ENCODE data around the gene UNC119.

Gene UNC119

DNA sequence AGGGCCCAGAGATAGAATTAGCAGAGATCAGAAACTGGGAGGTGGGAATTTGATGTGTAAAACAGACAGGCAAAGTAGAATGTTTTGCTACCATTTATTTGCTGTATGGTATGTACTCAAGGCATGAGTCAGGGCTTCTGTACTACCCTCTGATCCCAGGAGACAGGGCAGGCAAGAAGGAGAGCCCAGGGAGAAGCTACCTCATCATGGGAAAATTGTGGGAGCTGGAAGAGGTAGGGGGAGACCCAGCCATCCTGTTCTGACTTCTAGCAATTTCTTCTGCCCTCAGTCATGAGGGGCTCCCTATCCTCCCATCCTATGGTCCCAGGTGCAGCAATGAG, 20.6 kb upstream of the UNC119 start:
- no peak for DNase-seq (ENCODE audit: low read depth)

DNA sequence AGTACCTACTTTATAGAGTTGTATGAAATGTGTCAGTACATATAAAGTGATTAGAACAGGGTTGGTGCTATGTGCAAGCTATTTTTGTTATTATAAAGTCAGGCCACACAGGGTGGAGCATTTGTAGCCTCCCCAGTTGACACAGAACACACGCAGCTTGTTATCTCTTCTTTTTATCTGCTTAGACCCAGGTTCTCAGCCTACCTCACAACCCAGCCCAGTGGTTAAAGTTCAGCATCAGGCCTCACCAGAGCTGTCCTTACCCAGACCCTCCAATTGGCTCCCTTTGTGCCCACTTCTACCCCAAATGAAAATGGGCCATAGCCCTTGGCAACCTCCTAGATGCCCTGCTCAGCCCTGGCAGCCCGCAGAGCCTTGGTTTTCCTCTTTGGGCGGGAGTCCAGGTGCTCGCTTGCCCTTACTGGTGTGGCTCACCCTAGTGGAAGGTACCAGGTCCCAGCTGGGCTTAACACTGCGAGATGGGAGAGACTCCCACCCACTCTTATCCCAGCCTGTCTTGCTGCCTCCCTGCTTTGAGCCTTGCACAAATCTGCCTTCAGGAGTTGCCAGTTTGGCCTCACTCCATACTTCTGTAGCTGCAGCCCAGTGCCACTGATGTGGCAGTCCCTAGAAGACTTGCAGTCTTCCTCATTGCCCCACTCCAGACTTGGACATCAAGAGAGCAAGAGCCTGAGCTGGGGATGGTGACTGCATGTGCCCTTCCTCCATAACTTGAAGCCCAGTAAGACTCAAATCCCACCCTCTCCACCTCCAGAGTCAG, 20.0 kb upstream of the UNC119 start:
- no peak for DNase-seq (ENCODE audit: low read depth)

DNA sequence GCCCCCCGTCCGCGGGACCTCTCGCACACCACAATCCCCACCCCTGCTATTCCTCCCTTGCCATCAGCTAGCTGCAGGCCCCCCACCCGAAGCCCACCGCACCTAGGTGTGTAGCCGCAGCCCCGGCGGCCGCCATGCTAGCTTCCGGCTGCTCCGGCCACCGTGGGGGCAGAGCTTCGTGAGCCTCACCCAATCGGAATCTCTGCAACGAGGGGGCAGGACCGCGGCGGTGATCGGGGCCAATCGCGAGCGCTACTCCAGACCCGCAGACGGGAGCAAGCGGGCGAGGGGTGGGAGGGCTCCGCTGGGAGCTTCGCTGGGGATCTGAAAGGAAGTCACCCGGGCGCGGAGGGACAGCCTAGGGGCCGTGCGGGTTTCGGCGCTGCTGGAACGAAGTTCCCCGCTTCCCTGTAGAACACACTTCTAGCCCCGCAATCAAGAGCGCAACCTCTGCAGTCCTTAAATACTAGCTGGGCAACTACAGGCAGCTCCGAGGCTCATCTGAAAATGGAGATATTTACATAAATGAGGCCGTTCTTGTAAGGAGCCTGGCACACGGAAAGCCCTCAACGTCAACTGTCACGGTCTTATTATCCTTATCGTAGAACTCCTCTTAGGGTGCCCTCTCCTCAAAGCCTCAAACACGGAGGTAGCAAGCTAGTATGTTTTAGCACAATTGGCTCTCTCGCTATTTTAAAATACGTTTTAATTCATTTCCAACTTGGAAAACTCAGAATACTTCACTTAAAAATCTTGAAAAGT, 19.1 kb upstream of the UNC119 start, which contains the start of gene PIGS:
TSS of gene PIGS (minus strand) at position 164 of the 762 bp plus-strand sequence. CDS start at position 136, 28 bp downstream.
- peak; percentile 79 for DNase-seq (ENCODE audit: low read depth)

DNA sequence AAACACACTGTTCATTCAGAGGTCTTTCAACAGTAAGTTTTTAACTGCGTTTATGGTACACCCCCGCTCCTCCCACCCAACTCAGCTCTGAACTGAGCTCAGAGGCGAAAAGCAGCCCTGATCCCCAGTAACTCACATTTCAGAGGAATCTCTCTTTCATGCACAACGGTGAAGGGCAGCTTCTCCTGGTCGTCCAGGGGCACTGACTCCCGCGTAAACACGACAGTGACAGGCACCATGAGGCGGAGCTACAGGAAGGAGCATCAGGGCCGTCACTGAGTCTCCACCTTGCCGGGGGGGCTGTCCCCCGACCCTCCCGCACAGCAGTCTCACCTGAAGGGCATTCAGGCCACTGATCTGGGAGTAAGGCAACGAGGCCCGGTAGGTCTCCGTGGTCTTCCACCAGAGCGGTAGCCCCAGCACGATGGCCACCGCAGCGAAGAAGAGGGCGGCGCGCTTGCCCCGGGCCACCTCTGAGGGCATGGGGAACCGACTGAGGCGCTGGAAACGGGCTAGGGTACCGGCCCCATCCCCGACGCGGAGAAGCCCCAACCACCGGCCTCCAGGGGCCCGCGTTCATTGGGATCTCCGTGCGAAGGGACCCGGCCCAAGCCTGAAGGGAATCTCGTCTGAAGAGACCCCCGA, 18.4 kb upstream of the UNC119 start:
- DNase-seq (ENCODE audit: low read depth): peak; percentile 32

DNA sequence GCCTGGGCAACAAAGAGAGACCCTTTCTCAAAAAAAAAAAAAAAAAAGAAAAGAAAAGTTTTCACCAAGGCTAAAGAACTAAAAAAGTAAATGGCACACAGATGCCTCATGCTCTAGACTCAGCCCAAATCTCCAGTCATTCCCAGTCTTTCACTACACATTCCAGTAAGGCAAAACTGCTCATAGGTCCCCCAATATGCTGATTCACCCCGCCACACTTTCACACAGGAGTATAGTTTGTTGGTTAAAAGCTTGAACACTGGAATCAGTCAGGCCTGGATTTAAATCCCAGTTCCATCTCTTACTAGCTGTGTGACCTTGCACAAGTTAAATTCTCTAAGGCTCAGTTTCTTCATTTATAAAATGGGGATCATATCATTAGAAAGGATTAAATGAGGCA, 17.0 kb upstream of the UNC119 start:
- DNase-seq (ENCODE audit: low read depth): no peak

DNA sequence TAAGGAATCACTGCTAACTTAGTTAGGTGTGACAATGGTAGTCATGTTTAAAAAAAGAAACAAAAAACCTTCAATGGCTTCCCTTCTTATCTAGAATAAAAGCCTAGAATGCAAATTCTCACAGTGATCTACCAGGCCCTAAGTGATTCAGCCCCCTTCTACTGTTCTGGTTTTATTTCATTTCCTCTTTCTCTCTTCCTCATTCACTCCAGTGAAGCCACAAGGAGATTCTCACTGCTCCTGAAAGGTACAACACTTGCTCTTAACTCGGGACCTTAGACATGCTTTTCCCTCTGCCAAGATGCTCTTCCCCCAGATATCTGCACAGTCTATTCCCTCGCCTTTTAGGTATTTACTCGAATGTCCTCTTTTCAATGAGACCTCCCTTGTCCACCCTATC, 15.2 kb upstream of the UNC119 start:
- no peak for DNase-seq (ENCODE audit: low read depth)

GRCh38 chr17:28563475-28563874, 11.1 kb upstream of the UNC119 start:
- no peak for DNase-seq (ENCODE audit: low read depth)

DNA sequence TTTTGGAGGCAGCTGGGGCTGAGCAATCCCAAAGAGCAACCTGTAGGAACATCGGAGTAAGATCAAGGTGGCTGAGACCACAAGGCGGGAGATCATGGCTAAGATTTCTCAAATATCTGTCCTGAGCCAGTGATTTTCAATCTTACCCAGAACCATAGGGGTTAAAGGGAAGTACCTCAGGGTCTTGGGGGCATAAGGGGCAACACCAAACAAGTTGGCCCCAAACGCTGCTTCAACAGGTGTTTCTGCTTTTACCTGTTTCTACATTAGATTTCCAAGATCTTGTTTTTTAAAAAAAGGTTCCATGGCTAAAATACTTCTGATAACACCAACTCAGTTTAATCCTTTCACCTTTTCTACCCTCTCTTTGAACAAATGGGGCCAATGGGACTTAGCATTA, 2.6 kb upstream of the UNC119 start:
- DNase-seq (ENCODE audit: low read depth): no peak

DNA sequence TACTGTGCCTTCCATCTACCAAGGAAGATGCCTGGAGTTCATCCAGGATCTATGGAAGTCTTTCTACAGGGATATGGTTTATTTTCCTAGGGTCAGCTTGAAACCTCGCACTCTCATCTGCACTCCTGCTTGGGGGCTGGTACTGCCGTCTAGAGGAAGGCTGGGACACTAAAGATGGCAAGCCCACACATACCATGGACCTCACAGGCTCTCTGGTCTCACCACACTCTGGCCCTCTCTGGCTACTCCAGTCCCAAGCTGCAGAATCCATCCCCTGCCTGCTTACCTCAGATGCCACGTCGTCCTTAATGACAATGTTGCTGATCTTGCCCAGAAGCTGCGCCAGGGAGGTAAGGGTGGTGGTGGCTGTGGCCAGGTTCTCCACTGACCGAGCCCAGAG, 2.1 kb upstream of the UNC119 start:
- no peak for DNase-seq (ENCODE audit: low read depth)

DNA sequence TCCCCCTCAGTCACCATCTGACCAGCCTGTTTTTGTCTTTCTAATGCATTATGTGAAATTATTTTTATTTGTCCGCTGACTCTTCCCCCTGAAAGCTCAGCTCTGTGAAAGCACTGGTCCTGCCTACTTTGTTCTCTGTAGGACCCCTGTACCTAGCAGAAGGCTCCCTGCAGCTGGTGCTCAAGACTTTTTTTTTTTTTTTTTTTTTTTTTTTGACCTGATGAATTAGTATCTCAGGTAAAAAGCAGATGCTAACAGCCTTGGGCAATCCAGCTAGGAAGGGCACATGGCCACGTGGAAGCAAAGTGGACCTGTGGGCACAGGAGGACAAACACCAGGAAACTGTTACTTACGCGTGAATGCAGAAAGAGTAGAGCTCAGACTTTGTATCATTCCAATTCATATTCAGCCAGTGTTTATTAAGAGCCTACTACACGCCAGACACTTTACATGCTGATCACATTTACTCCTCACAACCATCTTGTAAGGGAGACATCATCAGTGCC, 629 bp upstream of the UNC119 start:
- no peak for DNase-seq (ENCODE audit: low read depth)

DNA sequence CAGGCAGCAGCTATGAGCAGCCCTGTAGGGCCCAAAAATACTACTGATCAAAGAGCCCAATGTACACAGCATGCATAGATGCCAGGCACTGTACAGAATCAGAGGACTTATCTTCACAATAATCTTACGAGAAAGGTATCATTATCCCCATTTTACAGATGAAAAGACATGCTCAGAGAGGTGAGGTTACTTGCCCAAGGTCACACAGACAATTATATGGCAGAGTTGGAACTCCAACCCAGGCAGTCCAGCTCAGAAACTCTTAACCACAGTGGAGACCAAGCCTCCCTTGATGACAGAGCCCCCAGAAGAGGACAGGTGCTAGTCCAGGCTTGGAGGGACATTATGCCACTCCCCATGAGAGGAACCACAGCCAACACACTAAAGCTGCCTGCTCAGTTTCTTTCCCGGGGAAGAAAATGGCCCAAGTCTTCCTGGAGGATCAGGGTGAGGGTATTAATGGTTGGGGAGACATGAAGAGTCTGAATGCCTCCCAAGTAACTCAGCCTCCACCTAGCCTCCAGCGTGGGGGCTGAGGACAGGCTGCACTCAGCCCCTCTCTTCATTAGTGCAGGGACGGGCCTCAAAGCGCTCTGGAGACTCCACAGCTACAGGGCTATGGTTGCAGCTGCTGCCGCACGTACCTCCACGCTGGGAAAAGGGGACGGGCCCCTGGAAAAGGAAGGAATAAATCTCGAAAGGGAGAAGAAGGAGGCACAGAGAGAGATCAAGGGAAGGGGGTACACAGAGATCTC, 826 bp downstream of the UNC119 start:
- no peak for DNase-seq (ENCODE audit: low read depth)

DNA sequence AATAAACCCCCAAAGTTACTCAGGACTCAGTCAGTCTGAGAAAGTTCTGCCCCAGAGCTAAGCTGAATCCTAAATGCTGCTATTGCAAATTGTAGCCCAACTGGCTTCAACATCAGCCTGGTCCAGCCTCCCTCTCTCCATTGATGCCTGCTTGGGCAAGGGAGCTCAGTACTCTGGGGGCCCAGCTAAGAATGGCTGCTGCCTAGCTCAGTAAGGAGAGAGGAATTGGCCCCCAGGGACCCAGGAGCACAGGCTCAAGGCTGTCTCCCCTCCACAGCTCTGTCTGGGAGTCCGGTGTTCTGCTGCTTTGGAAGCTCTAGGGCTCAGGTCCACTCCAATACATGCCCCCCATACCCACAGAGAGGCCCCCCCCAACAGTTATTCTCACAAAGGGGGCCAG, 1.6 kb downstream of the UNC119 start:
- no peak for DNase-seq (ENCODE audit: low read depth)

- no peak for DNase-seq (ENCODE audit: low read depth)
These were observed 2.9 kb downstream of the UNC119 start for GRCh38 chr17:28549236-28550132.

GRCh38 chr17:28548417-28549130, 3.9 kb downstream of the UNC119 start:
- no peak for DNase-seq (ENCODE audit: low read depth)

DNA sequence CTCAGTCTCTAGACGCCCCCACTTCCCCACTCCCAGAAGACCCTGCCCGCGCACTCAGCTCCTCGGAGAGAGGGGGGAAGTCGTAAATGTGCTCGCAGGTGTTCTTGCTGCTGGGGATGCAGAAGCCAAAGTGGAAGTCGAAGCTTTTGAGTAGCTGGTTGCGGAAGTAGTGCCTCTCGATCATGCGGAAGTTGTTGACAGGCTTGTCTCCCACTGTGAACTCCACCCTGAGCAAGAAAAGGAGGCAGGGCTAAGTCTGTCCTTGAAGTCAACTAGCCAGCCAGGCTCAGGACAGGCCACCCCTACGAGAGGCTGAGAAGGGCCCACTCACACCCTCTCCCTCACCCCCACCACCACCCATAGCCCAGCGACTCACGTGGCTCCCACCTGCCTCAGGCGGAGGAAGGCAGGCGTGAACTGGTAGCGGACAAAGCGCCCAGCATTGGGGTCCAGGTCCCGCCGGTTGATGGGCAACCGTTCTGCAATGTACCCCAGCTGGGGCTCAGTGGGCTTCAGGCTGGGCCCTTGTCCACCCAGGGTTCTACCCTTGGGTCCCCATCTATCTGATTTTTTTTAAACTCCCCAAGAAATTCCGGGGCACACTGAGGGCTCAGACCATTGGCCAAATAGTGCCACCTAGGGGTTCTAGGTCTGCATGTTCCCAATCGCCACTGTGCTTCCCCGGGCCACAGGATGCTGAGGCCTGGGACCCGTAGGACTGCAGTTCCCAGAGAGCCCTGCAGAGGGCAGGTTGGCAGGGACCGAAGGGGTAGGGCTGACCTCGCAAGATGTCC, 4.6 kb downstream of the UNC119 start:
- peak; percentile 41 for DNase-seq (ENCODE audit: low read depth)

DNA sequence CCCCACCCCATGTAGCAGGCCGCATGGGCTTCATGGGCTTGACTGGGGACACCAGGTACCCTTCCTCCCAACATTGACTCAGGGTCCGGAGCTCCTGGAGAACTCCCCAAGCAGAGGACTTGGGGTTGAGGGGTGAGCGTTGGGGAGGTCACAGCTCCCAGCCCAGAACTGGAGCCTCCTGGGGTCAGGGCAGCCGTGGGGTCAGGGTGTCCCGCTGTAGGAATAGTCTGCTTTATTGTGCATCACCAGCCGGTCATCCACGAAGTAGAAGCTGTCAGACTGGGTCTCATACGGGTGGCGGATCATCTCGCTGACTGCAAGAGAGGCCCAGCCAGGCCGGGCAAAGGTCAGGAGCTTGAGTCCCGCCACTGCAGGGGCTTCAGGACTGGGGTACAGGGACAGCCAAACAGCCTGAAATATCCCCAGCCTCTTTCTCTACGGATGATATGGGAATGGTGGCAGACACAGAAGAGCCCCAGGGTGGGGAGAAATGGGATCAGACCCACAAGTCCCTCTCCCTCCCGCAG, 5.3 kb downstream of the UNC119 start:
- no peak for DNase-seq (ENCODE audit: low read depth)

DNA sequence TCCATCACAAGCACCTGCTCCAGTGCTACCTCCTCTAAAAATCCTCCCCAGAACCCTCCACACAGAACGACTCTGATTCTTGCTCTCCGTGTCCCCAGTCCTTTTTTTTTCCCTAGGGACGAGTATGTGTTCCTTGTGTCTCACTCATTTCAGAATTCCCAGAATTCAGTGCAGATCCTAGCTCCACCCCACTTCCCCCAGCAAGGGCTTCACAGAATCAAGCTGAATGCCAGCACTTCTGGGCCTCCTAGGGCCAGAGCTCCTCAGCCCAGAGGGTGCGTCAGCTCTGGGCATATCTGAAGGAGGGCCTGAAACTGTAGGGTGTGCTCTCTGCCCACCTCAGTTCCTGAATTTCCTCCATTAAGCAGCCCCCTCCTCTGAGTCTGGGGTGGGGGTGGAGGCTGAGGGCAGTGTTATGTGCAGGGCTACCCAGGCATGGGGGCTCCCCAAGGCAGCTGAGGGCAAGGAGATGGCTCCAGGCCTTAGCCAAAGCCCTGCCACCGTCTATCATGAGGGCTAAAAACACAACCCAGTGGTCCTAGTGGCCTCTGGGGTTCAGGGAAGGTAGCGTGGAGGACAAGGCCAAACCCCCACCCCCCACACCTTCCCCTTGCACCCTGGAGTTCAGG, 6.5 kb downstream of the UNC119 start:
- DNase-seq (ENCODE audit: low read depth): no peak

- DNase-seq (ENCODE audit: low read depth): no peak
These were observed 7.3 kb downstream of the UNC119 start for GRCh38 chr17:28545141-28545503.
